Stimulated activated CD4-positive, alpha-beta T cell treated with anti-CD3 and anti-CD28 coated beads, Interleukin-4, amount 100 ng/mL, for 1 hour (primary cell): ENCODE results near the gene RUNX1.
"Not testable (repeated sequence)": the region's sequence is repeated elsewhere in the genome, so short reads cannot be mapped to it uniquely, and the experiment has no call there.

ENCODE experiments used
- DNase-seq: peaks from one replicate; pipeline ENCODE4 v3.0.0-alpha.2; 2020

Gene RUNX1

DNA sequence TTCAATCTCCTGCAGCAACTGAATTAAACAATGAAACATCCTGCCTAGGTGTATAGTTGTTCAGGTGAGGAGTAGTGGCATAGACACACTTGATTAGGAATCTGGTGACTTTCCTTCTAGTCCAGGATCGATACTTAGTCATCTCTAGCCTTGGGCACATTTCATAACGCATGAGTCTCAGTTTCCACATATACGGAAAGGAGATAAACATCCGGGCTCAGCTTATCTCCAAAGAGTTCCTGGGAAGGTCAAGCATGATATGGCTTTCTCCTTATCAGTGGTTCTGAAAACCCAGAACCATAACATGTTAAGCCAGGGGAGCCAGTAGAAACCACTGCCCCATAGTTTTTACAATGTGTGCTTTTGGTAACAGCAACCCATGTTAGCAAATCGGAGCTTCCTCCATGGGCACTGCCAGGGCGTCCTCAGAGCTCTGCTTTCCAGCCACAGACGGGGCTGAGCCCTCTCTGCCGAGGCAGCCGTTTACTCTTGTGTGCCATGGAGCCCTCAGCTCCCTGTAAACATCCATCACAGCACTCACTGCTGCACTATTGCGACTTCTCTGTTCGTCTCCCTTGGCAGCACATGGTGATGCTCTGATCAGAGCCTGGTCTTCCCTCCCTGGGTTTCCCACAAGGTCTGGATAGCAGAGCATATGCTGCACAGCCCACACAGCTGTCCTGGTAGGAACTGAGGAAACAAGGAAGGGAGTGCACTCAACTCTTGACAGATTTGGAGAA is 34.6 kb downstream of the RUNX1 start:
- DNase-seq, result no peak

DNA sequence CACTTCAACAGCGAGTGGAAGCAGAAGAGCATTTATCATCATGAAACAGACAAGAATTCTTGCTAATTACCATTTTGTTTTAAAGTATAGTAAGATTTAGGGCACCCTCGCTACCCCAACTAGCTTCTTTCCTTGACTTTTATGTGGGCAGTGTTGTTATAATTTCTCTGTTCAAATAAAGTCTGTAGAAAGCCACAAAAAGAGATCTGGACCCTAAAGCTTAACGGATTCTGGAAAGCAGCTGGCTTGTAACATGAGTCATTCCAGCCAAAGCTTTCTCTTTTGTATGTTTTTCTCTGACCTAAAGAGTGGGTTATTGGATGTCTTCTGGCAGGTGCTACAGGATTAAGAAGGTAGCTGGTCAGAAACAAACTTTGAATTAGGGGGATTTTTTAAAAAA is 37.4 kb downstream of the RUNX1 start:
- DNase-seq, result no peak

DNA sequence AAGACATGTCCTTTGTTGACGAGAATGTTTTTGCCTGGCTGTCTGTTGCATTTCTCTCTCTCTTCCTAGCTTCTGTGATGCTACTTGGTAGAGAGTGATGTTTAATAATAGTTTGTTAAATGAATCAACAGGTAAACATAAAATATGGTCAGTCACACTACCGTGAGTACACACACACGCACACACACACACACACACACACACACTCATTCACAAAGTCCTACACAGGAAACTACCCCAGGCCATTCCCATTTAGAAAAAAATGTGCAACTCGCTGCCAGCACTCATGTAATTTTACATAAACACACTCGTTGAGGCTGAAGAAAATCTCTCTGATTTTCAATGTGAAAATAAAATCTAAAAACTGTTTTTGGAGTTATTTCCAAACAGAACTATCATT is 38.7 kb downstream of the RUNX1 start:
- no peak for DNase-seq

DNA sequence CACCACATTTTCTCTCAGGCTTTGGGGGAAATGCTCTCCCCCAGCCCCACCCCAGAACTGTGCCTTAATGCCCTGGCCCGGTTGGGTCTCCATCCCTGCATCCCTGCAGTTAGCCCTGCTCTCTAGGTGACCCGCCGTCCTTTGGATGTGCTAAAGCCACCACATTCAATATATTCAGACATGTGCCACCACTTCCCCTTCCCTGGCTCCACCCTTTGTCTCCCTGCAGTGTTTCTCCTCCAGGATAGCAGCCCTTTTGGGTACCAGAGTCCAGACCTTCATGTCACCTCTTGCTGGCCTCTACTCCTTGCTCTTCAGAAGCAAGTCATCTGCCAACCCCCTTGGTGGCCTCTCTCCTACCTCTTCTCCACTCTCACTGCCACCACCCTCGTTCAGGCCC is 41.8 kb downstream of the RUNX1 start:
- no peak for DNase-seq

DNA sequence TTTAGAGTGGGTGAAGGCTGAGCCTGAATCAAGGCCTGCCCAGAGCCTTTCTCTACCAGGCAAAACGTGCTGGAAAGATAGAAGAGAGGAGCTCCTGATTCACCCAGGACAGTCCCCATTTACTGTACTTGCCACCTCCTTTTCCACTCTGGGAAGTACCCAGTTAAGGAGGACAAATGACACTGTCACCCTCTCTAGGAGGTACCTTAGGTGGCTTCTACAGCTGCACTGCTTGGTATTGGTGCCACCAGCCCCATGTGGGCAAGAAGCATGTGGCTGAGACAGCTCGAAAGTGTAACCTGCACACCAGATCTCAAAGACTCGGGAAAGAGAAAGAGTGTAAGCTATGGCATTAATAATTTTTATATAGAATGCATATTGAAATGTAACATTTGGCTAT is 42.3 kb downstream of the RUNX1 start:
- DNase-seq, result no peak

DNA sequence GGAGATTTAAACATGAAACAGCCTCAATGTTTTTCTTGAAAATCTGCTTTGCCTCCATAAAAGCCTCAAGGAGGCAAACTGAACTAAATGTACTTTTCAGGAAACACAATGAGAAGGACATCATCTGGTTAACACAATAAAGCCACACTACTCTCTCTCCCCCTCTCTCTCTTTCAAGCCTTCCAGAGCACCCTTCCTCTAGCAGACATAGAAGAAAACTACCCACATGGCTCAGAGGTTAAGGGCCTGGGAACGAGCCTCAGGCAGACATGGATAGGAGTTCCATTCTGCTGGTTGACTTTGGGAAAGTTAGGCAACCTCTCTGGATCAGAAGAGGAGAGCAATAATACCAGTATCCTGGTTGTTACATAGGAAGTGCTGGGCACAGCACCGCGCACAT is 42.9 kb downstream of the RUNX1 start:
- DNase-seq, result no peak

DNA sequence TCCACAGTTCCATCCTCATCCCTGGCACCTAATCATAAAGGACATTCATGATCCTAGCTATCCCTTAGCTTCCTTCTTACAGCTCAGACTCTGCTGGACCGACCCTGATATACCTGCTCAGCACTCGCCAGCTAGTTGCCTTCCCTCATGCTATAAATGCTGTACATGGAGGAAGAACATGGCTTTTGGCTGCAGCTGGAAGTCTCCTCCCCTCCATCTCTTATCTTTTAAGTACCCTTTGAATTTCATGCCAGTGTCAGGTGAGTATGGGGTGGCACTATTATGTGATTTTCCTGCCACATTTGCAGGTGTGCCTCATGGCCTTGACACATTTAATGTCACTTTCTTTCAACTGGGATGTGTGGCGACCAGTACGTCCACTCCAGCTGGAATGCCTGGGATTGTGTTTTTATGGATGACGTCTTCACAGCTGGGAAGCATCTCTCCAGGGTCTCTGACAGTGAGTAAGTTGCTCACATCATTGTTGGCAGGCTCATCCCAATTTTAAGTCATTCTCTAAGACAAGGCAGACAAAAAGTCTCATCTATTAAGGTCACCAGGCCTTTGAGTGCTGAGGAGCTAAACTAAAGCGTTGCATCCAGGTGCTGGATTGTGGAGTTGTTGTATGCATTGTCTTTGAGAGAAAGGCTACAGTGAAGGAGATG is 43.4 kb downstream of the RUNX1 start:
- DNase-seq, result no peak

DNA sequence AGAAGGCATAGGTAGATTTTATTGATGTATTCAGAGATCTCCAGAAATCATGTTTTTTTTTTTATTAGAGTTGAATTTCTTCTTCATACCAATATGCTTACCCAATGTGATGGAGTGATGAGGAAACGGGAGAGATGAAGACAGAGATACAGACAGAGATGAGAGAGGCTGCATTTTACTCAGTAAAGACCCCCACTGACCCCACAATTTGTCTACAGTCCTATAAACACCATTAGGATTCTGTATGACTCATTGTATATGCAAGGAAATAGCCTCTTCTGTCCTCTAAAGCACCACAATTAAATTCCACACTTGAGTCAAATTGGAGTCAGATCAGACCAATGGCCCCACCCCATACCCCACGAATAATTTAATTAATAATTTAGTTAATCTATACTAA is 44.0 kb downstream of the RUNX1 start:
- no peak for DNase-seq

DNA sequence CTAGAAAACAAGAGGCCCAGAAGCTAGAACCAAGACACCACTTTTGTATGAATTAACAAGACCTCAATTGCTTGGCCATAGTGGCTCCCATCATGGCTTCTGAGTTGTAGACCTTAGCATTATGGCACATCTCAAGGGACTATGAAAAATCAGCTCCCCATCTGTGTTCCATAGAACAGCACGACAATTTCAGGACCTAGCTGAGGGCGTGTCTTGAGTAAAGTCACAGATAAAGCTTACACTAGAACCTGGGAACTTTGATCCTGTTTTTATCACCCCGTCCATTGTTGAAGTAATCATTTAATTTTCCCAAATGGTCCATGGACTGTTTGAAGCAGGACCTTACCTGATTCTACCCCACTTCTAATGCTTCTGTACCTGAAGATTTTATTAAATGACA is 44.8 kb downstream of the RUNX1 start:
- DNase-seq, result no peak

DNA sequence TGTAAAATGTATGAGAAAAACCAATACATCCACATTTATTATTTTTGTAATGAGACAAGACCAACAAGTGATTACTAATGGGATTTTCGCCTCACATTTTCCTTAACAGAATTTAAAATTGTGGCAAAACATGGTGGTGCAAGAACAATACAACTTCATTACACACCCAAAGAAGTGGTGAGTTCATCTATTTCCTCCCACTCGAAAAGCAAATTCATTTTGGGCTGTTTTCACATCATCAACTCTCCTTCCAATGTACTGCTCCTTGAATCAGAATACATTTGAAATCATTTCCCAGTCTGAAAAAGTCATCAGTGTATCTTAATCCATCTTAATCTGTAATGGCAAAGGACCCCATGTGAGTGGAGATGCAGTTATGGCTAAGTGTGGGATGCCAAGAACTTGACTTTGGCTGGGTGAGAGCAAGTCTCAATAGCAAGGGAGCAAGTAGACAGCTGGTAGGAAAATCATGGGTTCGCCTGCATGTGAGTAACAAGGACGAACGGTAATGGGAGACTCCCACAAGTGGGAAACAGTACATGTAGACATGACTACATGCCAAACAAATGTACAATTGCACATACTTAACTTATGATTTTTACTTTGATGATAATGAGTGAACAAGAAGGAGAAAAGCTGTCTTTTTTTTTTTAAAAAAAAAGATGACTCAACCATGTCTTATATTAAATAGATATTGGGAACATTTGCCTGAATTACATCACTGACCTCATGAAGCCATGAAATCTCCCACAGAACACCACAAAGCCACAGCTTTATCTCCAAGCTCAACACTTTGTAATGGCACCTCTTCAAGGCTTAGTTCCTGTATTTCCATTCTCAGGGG is 46.0 kb downstream of the RUNX1 start:
- DNase-seq, result no peak

DNA sequence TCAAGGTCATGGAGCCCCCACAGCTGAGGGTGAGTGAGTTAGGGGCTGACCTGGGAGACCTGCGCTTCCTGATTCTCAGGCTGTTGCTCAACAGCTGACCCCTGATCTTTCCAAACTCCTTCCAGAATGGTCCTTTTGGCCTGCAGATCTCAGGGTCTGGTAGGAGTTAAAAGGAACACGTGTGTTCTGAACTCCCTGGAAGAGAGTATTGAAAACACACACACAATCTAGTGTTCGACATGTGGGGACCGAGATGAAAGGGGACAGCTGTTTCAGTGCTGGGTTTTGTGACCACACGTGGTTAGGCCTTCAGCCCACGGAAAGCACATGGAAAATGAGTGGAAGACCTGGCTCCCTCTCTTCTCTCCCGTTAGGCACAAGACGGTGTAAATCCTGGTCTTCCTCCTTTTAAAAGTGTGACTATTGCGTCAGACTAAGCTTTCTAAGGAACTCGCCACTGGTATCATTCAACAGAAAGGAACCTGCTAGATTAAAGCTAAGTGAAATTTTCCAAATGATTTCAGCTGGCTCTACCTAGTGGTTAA is 49.6 kb downstream of the RUNX1 start:
- no peak for DNase-seq

DNA sequence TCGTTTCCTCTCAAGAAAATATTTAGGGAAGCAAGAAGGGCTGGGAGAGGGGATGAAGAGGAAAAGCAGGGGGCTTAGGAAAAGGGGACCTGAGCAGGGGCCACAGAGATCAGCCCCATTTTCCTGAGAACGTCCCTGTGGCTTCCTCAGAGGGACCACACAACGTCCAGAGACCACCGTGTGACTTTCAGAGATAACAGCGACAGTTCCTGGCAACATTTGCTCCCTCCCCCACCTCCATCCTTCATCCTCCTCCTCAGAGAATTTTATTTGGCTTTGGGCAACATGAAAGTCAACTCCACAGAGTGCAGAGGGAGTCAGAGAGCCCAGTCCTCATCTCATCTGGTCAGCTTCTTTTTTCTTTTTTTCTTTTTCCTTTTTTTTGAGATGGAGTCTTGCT is 50.9 kb downstream of the RUNX1 start:
- DNase-seq, result no peak

DNA sequence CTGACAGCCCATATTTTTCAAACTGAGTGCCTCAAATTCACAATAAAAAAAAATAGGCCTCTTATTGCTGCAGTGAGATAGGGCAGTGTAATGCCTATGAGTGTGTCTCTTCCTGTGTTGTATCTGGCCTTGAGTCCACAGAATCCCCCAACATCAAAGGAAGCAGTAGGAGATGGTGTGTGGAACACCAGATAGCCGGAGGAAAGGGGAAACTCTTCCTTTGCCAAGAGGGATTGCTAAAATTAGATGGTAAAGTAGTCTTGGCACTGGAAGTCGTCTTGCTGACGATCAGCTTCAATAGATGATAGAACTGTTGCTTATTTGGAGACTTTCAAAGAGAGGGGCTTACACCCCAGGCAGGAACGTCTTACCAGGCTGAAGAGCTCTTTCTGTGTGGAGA is 51.8 kb downstream of the RUNX1 start:
- no peak for DNase-seq

DNA sequence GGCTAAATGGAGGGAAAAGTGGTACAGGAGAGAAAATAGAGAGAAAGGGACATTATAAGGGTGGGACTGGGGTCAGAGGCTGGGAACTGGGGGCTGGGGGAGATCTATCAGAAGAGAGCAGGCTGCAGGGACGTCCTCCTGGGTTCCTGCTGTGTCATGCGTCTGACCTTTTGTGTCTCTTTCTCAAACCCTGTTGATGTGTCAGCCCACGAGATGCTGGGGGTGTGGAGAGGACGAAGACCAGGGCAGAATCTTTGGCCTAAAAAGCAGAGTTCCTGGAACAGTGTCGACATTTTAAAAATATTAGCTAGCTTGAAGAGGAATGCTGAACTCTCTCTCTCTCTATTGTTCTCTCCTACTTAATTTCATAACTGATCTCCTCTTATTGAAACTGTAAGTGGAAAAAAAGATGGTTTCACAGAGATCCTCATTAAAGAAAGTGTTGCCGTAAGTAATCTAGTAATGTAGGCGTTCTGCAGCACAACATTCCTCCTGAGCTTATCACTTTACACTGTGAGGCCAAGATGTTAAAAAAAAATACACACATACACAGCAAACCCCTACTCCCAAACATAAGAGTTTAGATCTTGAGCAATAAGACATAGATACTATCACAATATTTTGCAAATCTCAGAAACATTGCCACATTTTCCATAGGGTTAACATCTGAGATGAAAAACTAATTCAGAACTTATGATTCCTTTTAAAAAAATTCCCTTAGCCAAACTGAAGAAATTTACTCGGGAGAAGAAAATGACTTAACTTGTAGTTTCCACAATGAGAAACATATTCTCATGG is 52.6 kb downstream of the RUNX1 start:
- DNase-seq, result no peak

DNA sequence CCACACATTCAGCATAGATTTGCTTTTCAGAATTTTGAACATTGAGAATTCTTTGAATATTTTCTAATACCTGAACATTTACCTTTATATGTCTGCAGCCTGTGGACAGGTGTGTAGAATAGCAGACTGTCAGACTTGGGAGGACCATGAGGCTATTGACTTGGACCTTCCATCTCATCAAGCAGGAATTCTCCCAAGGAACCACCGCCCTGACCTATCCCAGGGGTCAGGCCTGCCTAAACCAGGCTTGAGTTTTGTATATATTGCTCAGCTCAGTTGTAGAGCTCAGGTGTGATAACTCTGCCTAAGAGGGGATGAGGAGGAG is 53.2 kb downstream of the RUNX1 start:
- DNase-seq, result no peak

DNA sequence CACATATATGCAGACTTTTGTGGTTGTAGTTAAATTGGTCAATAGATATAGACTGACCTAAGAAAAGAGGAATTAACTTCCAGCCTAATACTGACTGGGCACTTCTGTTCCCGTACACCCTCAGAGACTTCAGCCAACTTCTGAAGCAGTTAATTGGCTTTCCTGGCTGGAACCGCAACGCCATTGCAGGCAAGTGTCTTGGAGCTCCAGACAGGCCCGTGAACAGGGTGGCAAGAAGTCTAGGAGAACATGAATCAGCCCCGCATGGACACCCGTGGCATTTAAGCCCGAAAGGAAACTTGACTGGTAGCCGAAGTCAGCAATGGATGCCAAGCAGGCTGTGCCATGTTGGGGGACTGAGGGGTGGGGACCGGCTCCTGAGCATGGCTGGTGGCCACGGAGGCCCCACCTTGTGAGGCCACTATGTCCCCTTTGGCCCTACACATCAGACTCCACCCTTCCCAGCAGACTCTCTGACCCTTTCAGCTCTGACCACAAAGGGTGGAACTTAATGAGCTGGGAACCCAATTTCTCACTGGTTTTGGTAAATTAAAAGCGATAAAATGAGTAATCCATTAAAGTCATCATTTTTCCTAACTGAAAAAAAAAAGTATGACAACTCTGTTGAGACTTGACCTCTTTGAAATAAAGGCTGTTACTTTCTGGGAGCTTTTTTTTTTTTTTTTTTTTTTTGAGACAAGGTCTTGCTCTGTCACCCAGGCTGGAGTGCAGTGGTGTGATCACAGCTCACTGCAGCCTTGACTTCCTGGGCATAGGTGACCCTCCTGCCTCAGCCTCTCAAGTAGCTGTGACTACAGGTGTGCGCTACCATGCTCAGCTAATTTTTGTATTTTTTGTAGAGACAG is 54.1 kb downstream of the RUNX1 start:
- no peak for DNase-seq

DNA sequence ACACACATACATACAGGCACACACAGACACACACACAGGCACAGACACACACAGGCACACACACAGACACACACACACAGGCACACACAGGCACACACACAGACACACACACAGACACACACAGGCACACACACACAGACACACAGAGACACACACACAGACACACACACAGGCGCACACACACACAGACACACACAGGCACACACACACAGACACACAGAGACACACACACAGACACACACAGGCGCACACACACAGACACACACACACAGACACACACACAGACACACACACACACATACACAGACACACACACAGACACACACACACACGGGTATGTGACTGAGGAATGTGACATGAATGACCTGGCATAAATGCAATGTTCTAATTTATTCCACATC is 55.6 kb downstream of the RUNX1 start:
- DNase-seq, result not testable (repeated sequence)

DNA sequence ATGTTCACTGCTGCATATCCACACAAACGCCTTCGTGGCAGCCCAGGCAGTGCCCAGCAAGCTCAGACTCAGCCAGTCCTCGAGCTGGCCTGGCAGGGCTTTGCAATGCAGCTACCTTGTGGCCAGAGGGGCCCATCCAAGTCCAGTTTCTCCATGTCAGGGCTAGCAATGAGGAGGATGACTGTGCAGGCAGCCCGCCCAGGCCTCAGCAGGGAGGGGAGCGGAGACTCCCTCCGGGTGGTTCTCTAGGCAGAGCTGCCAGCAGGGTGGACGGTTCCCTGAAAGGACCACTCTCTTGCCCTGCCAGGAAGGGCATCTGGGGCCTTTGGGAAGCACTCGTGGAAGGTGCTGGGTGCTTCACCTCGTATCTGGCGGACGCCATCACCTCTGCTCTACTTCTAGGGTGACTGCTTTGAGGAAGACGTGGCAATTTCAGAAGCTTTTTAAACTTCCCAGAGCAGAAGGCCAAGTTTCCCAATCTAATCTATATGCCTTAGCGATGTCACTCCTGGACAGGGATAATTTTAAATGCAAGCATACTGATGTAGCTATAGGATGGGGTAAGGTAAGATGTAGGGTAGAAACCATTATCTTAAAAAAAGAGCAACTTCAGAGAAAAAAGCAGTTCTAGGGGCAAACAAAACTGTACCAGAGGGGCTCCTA is 56.2 kb downstream of the RUNX1 start:
- no peak for DNase-seq

DNA sequence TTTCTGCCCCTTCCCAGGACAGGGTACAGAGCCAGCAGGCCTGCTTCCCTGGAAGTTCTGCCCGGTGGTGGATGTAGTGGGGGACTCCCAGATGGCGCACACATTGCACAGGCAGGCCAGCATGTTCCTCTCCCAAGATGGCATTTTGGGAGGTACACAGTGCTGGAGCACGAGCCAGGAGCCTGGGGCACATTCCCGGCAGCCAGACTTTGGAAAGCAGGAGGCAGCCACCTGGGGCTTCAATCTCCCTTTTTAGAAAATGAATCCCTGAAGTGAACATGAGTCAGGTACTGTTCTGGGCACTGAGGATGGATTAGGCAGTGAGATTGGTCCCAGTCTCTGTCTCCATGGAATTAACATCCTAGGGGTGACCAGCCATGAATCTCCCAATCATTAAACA is 56.9 kb downstream of the RUNX1 start:
- no peak for DNase-seq

DNA sequence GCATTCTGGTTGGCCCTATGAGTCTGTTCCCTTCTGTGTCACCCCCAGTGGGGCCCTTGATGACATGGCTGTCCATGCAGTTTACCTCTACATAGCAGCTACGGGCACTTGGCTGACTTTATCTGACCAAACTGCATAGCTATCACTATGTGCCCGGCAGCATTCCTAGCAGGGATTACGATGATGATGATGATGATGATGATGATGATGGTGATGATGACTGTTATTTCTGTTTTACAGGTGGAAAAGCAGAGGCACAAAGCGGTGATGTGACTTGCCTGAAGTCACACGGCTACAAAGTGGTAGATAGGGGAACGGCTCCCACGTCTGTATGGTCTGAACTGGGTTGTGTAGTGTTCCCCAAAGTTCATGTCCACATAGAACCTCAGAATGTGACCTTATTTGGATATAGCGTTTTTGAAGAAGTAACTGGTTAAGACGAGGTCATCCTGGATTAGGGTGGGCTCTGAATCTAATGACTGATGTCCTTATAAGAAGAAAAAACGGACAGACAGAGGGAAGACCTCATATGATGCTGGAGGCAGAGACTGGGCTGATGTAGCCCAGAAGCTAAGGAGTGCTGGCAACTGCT is 57.6 kb downstream of the RUNX1 start:
- no peak for DNase-seq

DNA sequence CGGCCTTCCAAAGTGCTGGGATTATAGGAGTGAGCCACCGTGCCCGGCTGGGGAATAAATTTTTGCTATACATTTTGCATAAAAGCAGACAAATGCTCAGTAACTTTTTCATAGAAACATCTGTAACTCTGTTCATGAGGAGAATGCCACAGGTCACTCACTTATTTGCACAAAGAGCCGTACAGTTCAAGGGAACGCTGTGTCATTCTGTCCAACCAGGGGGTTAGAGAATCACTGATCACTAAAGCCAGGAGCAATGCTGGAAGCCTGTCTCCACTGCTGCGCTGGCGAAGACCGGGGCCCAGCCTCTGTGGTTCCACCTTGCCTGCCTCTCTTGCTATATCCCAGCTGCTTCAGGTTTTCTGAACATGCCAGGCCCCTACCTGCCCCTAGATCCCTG is 58.3 kb downstream of the RUNX1 start:
- DNase-seq, result no peak
